Tibial artery (tissue), 4 donors: ENCODE results near the gene POT1.
A peak's percentile ranks its signal among the peaks of the same experiment; 100 is the strongest.

Experiments
- DNase-seq, 2 donors: peaks; one replicate each; pipeline ENCODE4 v3.0.0-alpha.2; 2019
- H3K27ac ChIP-seq, 2 donors: fragments of 200-600 bp; sonication (generic) in 1 of 2; 1 replicate in 1 of 2; 2 replicates in 1 of 2; pipeline ENCODE4 v1.5.1; 2018 to 2019; ENCODE audit warnings: mild to moderate bottlenecking in 1 of 2
- H3K27me3 ChIP-seq, 2 donors: fragments of 200-600 bp; sonication (generic) in 1 of 2; one replicate each; pipeline versions ENCODE4 v1.5.1 to v1.6.0; 2016 to 2019
- H3K36me3 ChIP-seq, 3 donors: fragments of 200-600 bp; sonication (generic) in 2 of 3; one replicate each; pipeline ENCODE4 v1.5.1; 2016 to 2019; ENCODE audit warnings: mild to moderate bottlenecking in 2 of 3
- H3K4me1 ChIP-seq, 4 donors: fragments of 200-600 bp; sonication (generic) in 2 of 4; 1 replicate in 3 of 4; 2 replicates in 1 of 4; pipeline ENCODE4 v1.5.1; 2016 to 2019
- H3K4me3 ChIP-seq, 2 donors: fragments of 200-600 bp; sonication (generic) in 1 of 2; 1 replicate in 1 of 2; 2 replicates in 1 of 2; pipeline ENCODE4 v1.5.1; 2018 to 2019; ENCODE audit warnings: mild to moderate bottlenecking in 2 of 2
- H3K9me3 ChIP-seq, 3 donors: fragments of 200-600 bp; sonication (generic) in 1 of 3; one replicate each; pipeline ENCODE4 v1.5.1; 2016 to 2019
- intact Hi-C: fragments of 100-400 bp; cut with DNase I; formaldehyde crosslinking; loops from one replicate; pipeline ENCODE4 v1.15.0; 2023; ENCODE audit warnings: low total_unique reads
- TF ChIP-seq, protein P1 (sequence below), 2 experiments: fragments of 200-600 bp in 1 of 2; fragments of 450-650 bp in 1 of 2; IDR thresholded peaks; one replicate each; pipeline ENCODE4 v1.5.1; 2017 to 2019; ENCODE audit warnings: antibody characterized with exemption in 2 of 2, mild to moderate bottlenecking in 1 of 2, moderate library complexity in 1 of 2

The POT1 gene

DNA sequence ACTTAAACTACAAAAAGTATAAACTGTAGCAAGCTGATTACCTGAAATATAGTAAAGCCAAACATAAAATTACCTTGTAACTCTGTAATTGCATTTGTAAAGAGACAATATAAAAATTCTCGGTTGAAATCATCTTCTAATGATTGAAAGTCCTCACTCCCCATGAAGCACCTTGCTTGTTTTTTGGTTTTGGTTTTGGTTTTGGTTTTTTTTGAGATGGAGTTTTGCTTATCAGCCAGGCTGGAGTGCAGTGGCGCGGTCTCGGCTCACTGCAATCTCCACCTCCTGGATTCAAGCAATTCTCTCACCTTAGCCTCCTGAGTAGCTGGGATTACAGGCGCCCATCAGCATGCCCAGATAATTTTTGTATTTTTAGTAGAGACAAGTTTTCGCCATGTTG lies 130.2 kb downstream of the POT1 start:
- Histone ChIP-seq H3K27me3 (peaks cover 0 to 4% of the 10 kb centered on the region in 2 donors), H3K4me3 (no peak overlapping the region), H3K27ac (no peak overlapping the region), H3K36me3 (no peaks in the 10 kb centered on the region), H3K4me1 (no peaks in the 10 kb centered on the region), H3K9me3 (no peaks in the 10 kb centered on the region)
- TF ChIP-seq, protein P1, sequence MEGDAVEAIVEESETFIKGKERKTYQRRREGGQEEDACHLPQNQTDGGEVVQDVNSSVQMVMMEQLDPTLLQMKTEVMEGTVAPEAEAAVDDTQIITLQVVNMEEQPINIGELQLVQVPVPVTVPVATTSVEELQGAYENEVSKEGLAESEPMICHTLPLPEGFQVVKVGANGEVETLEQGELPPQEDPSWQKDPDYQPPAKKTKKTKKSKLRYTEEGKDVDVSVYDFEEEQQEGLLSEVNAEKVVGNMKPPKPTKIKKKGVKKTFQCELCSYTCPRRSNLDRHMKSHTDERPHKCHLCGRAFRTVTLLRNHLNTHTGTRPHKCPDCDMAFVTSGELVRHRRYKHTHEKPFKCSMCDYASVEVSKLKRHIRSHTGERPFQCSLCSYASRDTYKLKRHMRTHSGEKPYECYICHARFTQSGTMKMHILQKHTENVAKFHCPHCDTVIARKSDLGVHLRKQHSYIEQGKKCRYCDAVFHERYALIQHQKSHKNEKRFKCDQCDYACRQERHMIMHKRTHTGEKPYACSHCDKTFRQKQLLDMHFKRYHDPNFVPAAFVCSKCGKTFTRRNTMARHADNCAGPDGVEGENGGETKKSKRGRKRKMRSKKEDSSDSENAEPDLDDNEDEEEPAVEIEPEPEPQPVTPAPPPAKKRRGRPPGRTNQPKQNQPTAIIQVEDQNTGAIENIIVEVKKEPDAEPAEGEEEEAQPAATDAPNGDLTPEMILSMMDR (IDR thresholded peaks at IDR 0.05): no peak
- DNase-seq: no peak
- intact Hi-C loops: no loop called here

DNA sequence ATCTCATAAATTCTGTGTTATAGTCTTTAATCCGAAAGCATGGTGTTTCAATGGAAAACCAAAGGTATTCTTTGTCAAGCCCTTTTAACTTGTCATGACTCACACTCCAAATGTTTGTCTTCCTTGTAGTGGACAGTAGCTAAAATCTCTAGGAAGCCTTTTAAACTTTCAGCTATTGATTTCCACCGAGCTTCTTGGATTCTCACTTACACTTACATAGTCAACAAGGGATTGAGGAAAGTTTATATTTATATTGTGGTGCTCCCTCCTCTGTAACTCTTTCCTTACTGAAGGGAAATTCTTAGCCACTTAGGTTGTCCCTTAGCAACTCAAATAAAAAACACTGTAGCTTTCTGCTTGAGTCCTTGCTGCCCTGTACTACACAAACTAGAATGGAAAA lies 132.9 kb downstream of the POT1 start:
- Histone ChIP-seq H3K4me3 (no peak overlapping the region), H3K27me3 (peaks cover 0 to 4% of the 10 kb centered on the region in 2 donors), H3K4me1 (no peaks in the 10 kb centered on the region), H3K9me3 (no peaks in the 10 kb centered on the region), H3K36me3 (no peaks in the 10 kb centered on the region), H3K27ac (no peak overlapping the region)
- intact Hi-C loops: no loop called here
- TF ChIP-seq, protein P1 (IDR thresholded peaks at IDR 0.05): no peak
- DNase-seq: no peak

DNA sequence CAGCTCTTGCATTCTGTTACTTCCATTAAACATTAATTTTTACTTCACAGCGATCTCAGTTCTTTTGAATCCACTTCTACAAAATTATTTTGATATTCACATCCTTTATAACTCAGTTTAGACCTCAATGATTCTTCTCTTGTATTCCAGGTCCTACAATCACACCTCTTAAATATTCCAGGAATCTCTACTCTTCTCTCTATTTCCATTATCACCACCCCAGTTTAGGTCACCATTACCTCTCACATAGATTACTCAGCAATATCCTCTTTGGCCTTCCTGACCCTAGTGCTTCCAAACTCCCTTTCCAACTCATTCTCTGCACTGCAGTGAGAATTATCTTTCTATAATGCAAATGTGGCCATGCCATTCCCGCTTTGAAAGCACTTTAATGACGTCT lies 136.9 kb downstream of the POT1 start:
- H3K9me3 ChIP-seq: no peaks in the 10 kb centered on the region
- intact Hi-C loops: no loop called here
- no peak overlapping the region for H3K4me3 ChIP-seq
- peaks cover 0 to 14% (median 0%) of the 10 kb centered on the region in 4 donors for H3K4me1 ChIP-seq
- H3K27ac ChIP-seq: no peak overlapping the region
- no peak for DNase-seq
- TF ChIP-seq, protein P1 (IDR thresholded peaks at IDR 0.05): no peak
- H3K36me3 ChIP-seq: no peaks in the 10 kb centered on the region
- H3K27me3 ChIP-seq: no peaks in the 10 kb centered on the region

DNA sequence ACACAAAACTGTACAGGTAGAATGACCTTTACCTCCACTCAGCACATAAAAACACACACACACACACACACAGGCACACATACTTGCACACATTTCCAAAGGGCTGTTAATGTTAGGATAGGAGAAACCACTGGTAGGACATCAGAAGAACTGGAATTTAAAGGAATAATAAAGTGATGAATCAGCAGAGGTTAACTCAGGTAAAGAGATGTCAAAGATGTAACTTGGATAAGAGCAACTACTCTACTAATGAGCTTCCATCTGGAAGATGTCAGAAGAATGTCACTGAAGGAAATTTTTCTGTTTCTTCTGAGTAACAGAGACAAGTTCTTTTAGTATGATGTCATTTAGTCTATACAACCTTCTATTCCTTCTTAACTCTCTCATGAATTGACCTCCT lies 137.6 kb downstream of the POT1 start:
- TF ChIP-seq, protein P1 (IDR thresholded peaks at IDR 0.05): no peak
- Histone ChIP-seq H3K27ac (no peak overlapping the region), H3K4me3 (no peak overlapping the region), H3K9me3 (no peaks in the 10 kb centered on the region), H3K36me3 (no peaks in the 10 kb centered on the region), H3K4me1 (peaks cover 0 to 14% (median 0%) of the 10 kb centered on the region in 4 donors), H3K27me3 (no peaks in the 10 kb centered on the region)
- intact Hi-C loops: no loop called here
- DNase-seq: no peak

DNA sequence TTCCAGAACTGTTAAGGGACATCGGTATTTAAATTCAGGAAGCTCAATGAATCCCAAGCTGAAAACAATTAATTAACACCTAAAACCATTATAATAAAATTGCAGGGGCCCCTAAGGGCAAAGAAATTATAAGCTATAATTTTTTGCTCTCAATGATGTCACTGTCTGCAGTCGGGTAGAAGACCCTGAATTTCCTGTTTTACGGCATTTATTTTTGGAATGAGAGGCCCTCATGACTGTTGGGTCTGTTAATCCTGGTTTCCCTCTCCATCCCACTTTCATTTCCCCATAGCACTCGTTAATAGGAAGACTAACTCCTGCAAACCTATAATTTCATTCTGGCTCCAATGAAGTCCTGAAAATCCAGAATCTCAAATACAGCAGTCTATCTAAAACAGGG lies 138.2 kb downstream of the POT1 start:
- H3K4me3 ChIP-seq: no peak overlapping the region
- intact Hi-C loops: no loop called here
- TF ChIP-seq, protein P1 (IDR thresholded peaks at IDR 0.05): no peak

DNA sequence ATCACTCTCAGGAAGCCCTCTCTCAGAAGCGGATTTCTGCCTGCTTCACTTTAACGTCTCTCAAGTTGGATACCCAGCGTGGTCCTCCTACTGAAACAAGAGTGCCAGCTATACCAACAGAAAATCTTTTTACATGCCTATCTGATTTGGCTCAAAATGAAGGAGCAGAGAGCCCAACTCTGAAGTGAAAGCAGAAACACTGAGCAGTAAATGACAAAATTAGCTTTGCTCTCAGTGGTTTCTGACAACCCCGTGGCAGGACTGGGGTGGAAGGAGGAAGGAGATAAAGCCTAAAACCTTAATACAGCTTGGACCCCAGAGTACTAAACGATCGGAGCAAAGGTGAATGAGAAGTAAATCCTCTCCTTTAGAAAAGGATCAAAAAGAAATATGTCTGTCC lies 139.0 kb downstream of the POT1 start:
- Histone ChIP-seq H3K27me3 (no peaks in the 10 kb centered on the region), H3K36me3 (no peaks in the 10 kb centered on the region), H3K27ac (no peak overlapping the region), H3K4me1 (peaks cover 0 to 14% (median 0%) of the 10 kb centered on the region in 4 donors), H3K4me3 (peak overlapping the region; percentile 32 to 36), H3K9me3 (no peaks in the 10 kb centered on the region)
- no peak for DNase-seq
- intact Hi-C loops: no loop called here
- TF ChIP-seq, protein P1 (IDR thresholded peaks at IDR 0.05): no peak

More for the DNA sequence above, 138.2 kb downstream of the POT1 start:
- no peaks in the 10 kb centered on the region for H3K36me3 ChIP-seq
- no peaks in the 10 kb centered on the region for H3K27me3 ChIP-seq
- H3K9me3 ChIP-seq: no peaks in the 10 kb centered on the region
- no peak overlapping the region for H3K27ac ChIP-seq
- peaks cover 0 to 14% (median 0%) of the 10 kb centered on the region in 4 donors for H3K4me1 ChIP-seq
- no peak for DNase-seq
